Measurements from ENCODE around the gene CASK.

GRCh38 chrX:41695426-41695825 is 227.9 kb downstream of the CASK start:
- TF ChIP-seq CTCF (IDR thresholded peaks at IDR 0.05; ENCODE audit: low read length) (no peak), EZH2 (IDR thresholded peaks at IDR 0.05; ENCODE audit: borderline replicate concordance, low read length) (no peak)

All from OCI-LY1 (cell line).